Caco-2 (cell line): Measurements from ENCODE around the gene ADAMTSL1. TPM values are rescaled to one million over a fixed set of nuclear protein-coding genes. Genes with fewer than 3 reads are reported as not detected.

Experiments
- BruUV-seq: library from RNA; stranded (reverse); fragments of 400-500 nt; replicated peaks from 2 replicates; lab custom pipeline; 2021; lab: Mats Ljungman, UMichigan
- CTCF ChIA-PET: fragments of 300-600 bp; sonication (Branson Sonifier 250); formaldehyde crosslinking; loops from one replicate; lab custom pipeline; 2022; ENCODE audit warnings: antibody characterized with exemption; lab: Charles Lee
- POLR2A ChIA-PET: fragments of 300-600 bp; sonication (Branson Sonifier 250); formaldehyde crosslinking; loops from one replicate; lab custom pipeline; 2022; ENCODE audit warnings: antibody characterized with exemption; lab: Charles Lee
- DNase-seq, 2 experiments: peaks; one replicate each; pipeline versions ENCODE4 v3.0.0 to v3.0.0-alpha.2; 2020 to 2022
- H3K27me3 ChIP-seq: replicated peaks from 2 replicates; pipeline ENCODE4 v1.6.0; 2011; ENCODE audit warnings: low read length; ENCODE audit not compliant: control insufficient read depth, insufficient read depth
- H3K36me3 ChIP-seq: 2 replicates; pipeline ENCODE4 v1.5.1; 2011; ENCODE audit warnings: low read length; ENCODE audit not compliant: control insufficient read depth, insufficient read depth
- H3K4me1 ChIP-seq: fragments of 250-450 bp; sonication (Bioruptor Pico); 2 replicates; pipeline ENCODE4 v1.5.1; 2020; ENCODE audit warnings: mild to moderate bottlenecking
- H3K4me3 ChIP-seq: 2 replicates; pipeline ENCODE4 v1.5.1; 2011; ENCODE audit warnings: low read depth, mild to moderate bottlenecking, control low read depth, low read length
- H3K9me3 ChIP-seq: fragments of 250-450 bp; sonication (Bioruptor Pico); 2 replicates; pipeline ENCODE4 v1.5.1; 2020; ENCODE audit warnings: mild to moderate bottlenecking, moderate library complexity
- H3K27ac Mint-ChIP-seq: one replicate; pipeline ENCODE4 v1.8.0; 2022; ENCODE audit warnings: mixed read lengths; ENCODE audit not compliant: unreplicated experiment
- H3K27me3 Mint-ChIP-seq: one replicate; pipeline ENCODE4 v1.8.0; 2022; ENCODE audit warnings: mixed read lengths; ENCODE audit not compliant: insufficient read depth, unreplicated experiment
- H3K36me3 Mint-ChIP-seq: one replicate; pipeline ENCODE4 v1.8.0; 2022; ENCODE audit warnings: mild to moderate bottlenecking, mixed read lengths; ENCODE audit not compliant: insufficient read depth, unreplicated experiment
- H3K4me1 Mint-ChIP-seq: one replicate; pipeline ENCODE4 v1.8.0; 2022; ENCODE audit warnings: low read depth, mixed read lengths; ENCODE audit not compliant: unreplicated experiment
- H3K4me3 Mint-ChIP-seq: one replicate; pipeline ENCODE4 v1.8.0; 2022; ENCODE audit warnings: mild to moderate bottlenecking, moderate library complexity, mixed read lengths; ENCODE audit not compliant: unreplicated experiment
- H3K9me3 Mint-ChIP-seq: one replicate; pipeline ENCODE4 v1.8.0; 2022; ENCODE audit warnings: mixed read lengths; ENCODE audit not compliant: unreplicated experiment
- CTCF ChIP-seq, 2 experiments: fragments of 200-600 bp in 1 of 2; IDR thresholded peaks; 1 replicate in 1 of 2; 2 replicates in 1 of 2; pipeline versions ENCODE4 v1.5.1 to v1.8.0; 2011 to 2022; ENCODE audit warnings: antibody characterized with exemption in 1 of 2, control low read depth in 1 of 2, inconsistent platforms in 1 of 2, low read depth in 1 of 2, low read length in 1 of 2, mild to moderate bottlenecking in 1 of 2, moderate library complexity in 1 of 2; ENCODE audit not compliant: insufficient read depth in 1 of 2, severe bottlenecking in 1 of 2, unreplicated experiment in 1 of 2
- intact Hi-C: fragments of 100-400 bp; cut with micrococcal nuclease; formaldehyde crosslinking; loops from one replicate; pipeline ENCODE4 v1.10.0; 2022; ENCODE audit not compliant: unreplicated experiment
- total RNA-seq: library from RNA; stranded (reverse); gene quantifications from 2 replicates; pipeline ENCODE4 v1.2.3, GENCODE V29; 2022

The ADAMTSL1 gene
- total RNA-seq, 1 experiment from 2014 or later = not detected

GRCh38 chr9:18678821-18679590 is 205.1 kb downstream of the ADAMTSL1 start:
- CTCF ChIA-PET = no interaction called here
- Histone ChIP-seq H3K4me1 (no peaks in the 10 kb centered on the region), H3K27me3 (no peaks in the 10 kb centered on the region), H3K36me3 (no peaks in the 10 kb centered on the region), H3K4me3 (no peak overlapping the region), H3K9me3 (no peaks in the 10 kb centered on the region)
- H3K4me3 Mint-ChIP-seq = no peak overlapping the region
- intact Hi-C loops = no loop called here
- TF ChIP-seq CTCF (IDR thresholded peaks at IDR 0.05; ENCODE audit: insufficient read depth in 1 of 2, low read depth in 1 of 2, low read length in 1 of 2, severe bottlenecking in 1 of 2, unreplicated experiment in 1 of 2) = no peak
- H3K9me3 Mint-ChIP-seq = no peaks in the 10 kb centered on the region
- no peak for DNase-seq
- H3K27ac Mint-ChIP-seq = no peak overlapping the region
- H3K4me1 Mint-ChIP-seq = no peaks in the 10 kb centered on the region
- POLR2A ChIA-PET = no interaction called here
- peaks cover 3% of the 10 kb centered on the region for H3K27me3 Mint-ChIP-seq
- no TSS peak for BruUV-seq
- no peaks in the 10 kb centered on the region for H3K36me3 Mint-ChIP-seq

- BruUV-seq = no TSS peak
- Mint-ChIP-seq H3K27ac (no peak overlapping the region), H3K9me3 (no peaks in the 10 kb centered on the region), H3K4me3 (no peak overlapping the region), H3K27me3 (peaks cover 3% of the 10 kb centered on the region), H3K36me3 (no peaks in the 10 kb centered on the region), H3K4me1 (no peaks in the 10 kb centered on the region)
- H3K36me3 ChIP-seq = no peaks in the 10 kb centered on the region
- H3K9me3 ChIP-seq = no peaks in the 10 kb centered on the region
- CTCF ChIA-PET = no interaction called here
- H3K4me1 ChIP-seq = no peaks in the 10 kb centered on the region
- H3K27me3 ChIP-seq = no peaks in the 10 kb centered on the region
- TF ChIP-seq CTCF (IDR thresholded peaks at IDR 0.05; ENCODE audit: insufficient read depth in 1 of 2, low read depth in 1 of 2, low read length in 1 of 2, severe bottlenecking in 1 of 2, unreplicated experiment in 1 of 2) = no peak
- intact Hi-C loops = no loop called here
- POLR2A ChIA-PET = no interaction called here
- DNase-seq = no peak
- H3K4me3 ChIP-seq = no peak overlapping the region
Measured at GRCh38 chr9:18682907-18683306, 209.0 kb downstream of the ADAMTSL1 start.

- no TSS peak for BruUV-seq
- Histone ChIP-seq H3K36me3 (no peaks in the 10 kb centered on the region), H3K4me3 (no peak overlapping the region), H3K9me3 (no peaks in the 10 kb centered on the region), H3K27me3 (no peaks in the 10 kb centered on the region), H3K4me1 (no peaks in the 10 kb centered on the region)
- H3K27ac Mint-ChIP-seq = no peak overlapping the region
- ChIA-PET POLR2A (no interaction called here), CTCF (no interaction called here)
- no peak overlapping the region for H3K4me3 Mint-ChIP-seq
- H3K27me3 Mint-ChIP-seq = peaks cover 3% of the 10 kb centered on the region
- H3K9me3 Mint-ChIP-seq = no peaks in the 10 kb centered on the region
- DNase-seq = no peak
- H3K36me3 Mint-ChIP-seq = no peaks in the 10 kb centered on the region
- intact Hi-C loops = no loop called here
- TF ChIP-seq CTCF (IDR thresholded peaks at IDR 0.05; ENCODE audit: insufficient read depth in 1 of 2, low read depth in 1 of 2, low read length in 1 of 2, severe bottlenecking in 1 of 2, unreplicated experiment in 1 of 2) = no peak
- no peaks in the 10 kb centered on the region for H3K4me1 Mint-ChIP-seq
Measured at GRCh38 chr9:18683312-18683711, 209.4 kb downstream of the ADAMTSL1 start.
